Common myeloid progenitor, CD34-positive (primary cell): ENCODE results near the gene CSRP1.
A peak's percentile ranks its signal among the peaks of the same experiment; 100 is the strongest.
"Not testable (repeated sequence)": the region's sequence is repeated elsewhere in the genome, so short reads cannot be mapped to it uniquely, and the experiment has no call there.

Experiments used
- CTCF ChIA-PET: fragments of 350-600 bp; sonication (Branson Sonifier 250); formaldehyde crosslinking; loops from one replicate; lab custom pipeline; 2021; ENCODE audit warnings: antibody characterized with exemption; lab: Charles Lee
- POLR2A ChIA-PET: fragments of 350-600 bp; sonication (Branson Sonifier 250); formaldehyde crosslinking; loops from one replicate; lab custom pipeline; 2021; ENCODE audit warnings: antibody characterized with exemption; lab: Charles Lee
- DNase-seq, 3 donors: peaks; one replicate each; pipeline versions ENCODE4 v3.0.0 to v3.0.0-alpha.2; 2013
- H3K27ac ChIP-seq, 2 experiments: 1 replicate in 1 of 2; 2 replicates in 1 of 2; pipeline ENCODE4 v1.7.0; 2013; ENCODE audit warnings: inconsistent platforms in 2 of 2, low read length in 2 of 2, mild to moderate bottlenecking in 2 of 2, low read depth in 1 of 2, moderate library complexity in 1 of 2; ENCODE audit not compliant: severe bottlenecking in 2 of 2, insufficient read depth in 1 of 2, poor library complexity in 1 of 2
- H3K27me3 ChIP-seq, 5 experiments: replicated peaks in 2 of 5; 1 replicate in 3 of 5; 2 replicates in 2 of 5; pipeline versions ENCODE4 v1.6.1 to v1.7.0; 2013; ENCODE audit warnings: low read length in 4 of 5, mild to moderate bottlenecking in 2 of 5, moderate library complexity in 2 of 5, inconsistent platforms in 1 of 5; ENCODE audit not compliant: insufficient read depth in 5 of 5, control insufficient read depth in 4 of 5
- H3K36me3 ChIP-seq, 4 experiments: 1 replicate in 2 of 4; 2 replicates in 2 of 4; pipeline versions ENCODE4 v1.6.1 to v1.7.0; 2013; ENCODE audit warnings: low read length in 3 of 4, control low read depth in 1 of 4, mild to moderate bottlenecking in 1 of 4; ENCODE audit not compliant: control insufficient read depth in 4 of 4, insufficient read depth in 4 of 4
- H3K4me1 ChIP-seq, 4 experiments: 1 replicate in 3 of 4; 2 replicates in 1 of 4; pipeline versions ENCODE4 v1.6.1 to v1.7.1; 2013; ENCODE audit warnings: low read length in 3 of 4, mild to moderate bottlenecking in 3 of 4, control low read depth in 1 of 4, inconsistent platforms in 1 of 4, moderate library complexity in 1 of 4; ENCODE audit not compliant: control insufficient read depth in 4 of 4, insufficient read depth in 4 of 4; ENCODE audit errors: control extremely low read depth in 1 of 4
- H3K4me3 ChIP-seq, 7 experiments: 1 replicate in 4 of 7; 2 replicates in 3 of 7; pipeline versions ENCODE4 v1.5.1 to v1.7.0; 2013; ENCODE audit warnings: mild to moderate bottlenecking in 7 of 7, low read length in 6 of 7, moderate library complexity in 6 of 7, inconsistent platforms in 2 of 7, low read depth in 2 of 7, control low read depth in 1 of 7; ENCODE audit not compliant: insufficient read depth in 4 of 7, control insufficient read depth in 1 of 7; ENCODE audit errors: extremely low read depth in 1 of 7
- H3K9me3 ChIP-seq, 5 experiments: 1 replicate in 4 of 5; 2 replicates in 1 of 5; pipeline versions ENCODE4 v1.6.1 to v1.7.1; 2013; ENCODE audit warnings: low read length in 4 of 5, mild to moderate bottlenecking in 2 of 5, inconsistent platforms in 1 of 5, low read depth in 1 of 5, moderate library complexity in 1 of 5; ENCODE audit not compliant: control insufficient read depth in 4 of 5, insufficient read depth in 2 of 5; ENCODE audit errors: control extremely low read depth in 1 of 5
- WGBS: methylation state at CpG from one replicate; pipeline ENCODE4 v1.1.5; 2013; ENCODE audit not compliant: insufficient coverage; 5-methylcytosine and 5-hydroxymethylcytosine counted together

The CSRP1 gene

DNA sequence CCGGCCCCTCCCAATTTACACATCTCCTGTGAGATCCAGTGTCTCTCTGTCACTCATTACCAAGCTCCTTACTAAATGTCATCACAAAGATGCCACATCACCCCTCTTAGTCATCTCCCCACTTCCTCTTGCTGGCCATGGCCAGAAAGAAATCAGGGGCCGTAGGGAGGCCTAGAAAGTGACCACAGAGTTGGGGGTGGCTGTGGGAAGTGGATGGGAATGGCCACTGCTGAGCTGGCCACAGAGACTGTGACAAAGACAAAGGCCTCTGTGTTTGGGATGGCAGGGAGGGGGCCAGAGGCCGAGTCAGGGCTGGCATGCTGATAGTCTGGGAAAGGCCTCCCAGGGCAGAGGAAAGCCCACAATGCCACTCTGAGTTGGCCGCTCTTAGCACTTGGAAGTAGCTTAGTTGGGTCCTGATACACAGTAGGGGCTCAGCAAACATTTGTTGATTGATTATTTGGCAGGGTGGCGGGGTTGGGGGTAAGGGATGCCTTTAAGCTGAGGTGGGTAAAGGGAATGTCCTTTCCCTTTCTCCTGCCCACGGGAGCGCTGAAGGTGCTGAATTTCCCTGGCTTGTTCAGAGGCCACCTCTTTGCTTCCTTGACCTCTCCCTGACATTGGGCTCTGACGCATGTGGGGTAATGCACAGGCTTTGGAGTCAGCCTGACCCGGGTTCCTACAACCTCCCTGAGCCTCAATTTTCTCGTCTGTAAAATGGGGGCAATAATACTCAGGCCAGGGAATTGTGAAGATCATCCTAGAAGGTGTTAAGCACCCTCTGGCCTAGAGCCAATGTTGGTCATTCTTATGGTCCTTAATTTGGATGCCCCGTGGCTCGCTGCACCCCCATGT lies 45.2 kb upstream of the CSRP1 start:
- peaks cover 6 to 59% (median 52%) of the 10 kb centered on the region in 4 experiments for H3K4me1 ChIP-seq
- no peaks in the 10 kb centered on the region for H3K9me3 ChIP-seq
- CTCF ChIA-PET = interaction anchor here (0.8 to 13.4 kb wide), 7 partner anchors 9 to 277 kb away, joined by 3 to 147 read pairs (median 5); partner anchors contain the start of genes IPO9 and NAV1
- no peak overlapping the region for H3K27ac ChIP-seq
- peak in 2 of 3 donors; percentile 66 to 78 for DNase-seq
- H3K4me3 ChIP-seq = no peak overlapping the region
- no peaks in the 10 kb centered on the region for H3K36me3 ChIP-seq
- H3K27me3 ChIP-seq = no peaks in the 10 kb centered on the region
- POLR2A ChIA-PET = no interaction called here
- 95% methylated on average over 9 of the region's 12 CpGs for WGBS

DNA sequence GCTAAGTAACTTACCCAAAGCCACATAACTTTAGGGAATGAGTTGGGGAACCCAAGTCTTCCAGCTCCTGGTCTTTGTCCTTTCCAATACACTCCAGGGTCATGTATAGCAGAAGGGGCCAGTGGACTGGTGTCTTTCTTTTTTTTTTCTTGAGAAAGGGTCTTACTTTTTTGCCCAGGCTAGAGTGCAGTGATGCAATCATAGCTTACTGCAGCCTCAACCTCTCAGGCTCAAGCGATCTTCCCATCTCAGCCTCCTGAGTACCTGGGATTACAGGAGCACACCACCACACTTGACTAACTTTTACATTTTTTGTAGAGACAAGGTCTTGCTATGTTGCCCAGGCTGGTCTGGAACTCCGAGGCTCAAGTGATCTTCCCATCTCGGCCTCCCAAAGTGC lies 44.2 kb upstream of the CSRP1 start:
- peaks cover 6 to 55% (median 44%) of the 10 kb centered on the region in 4 experiments for H3K4me1 ChIP-seq
- no peaks in the 10 kb centered on the region for H3K27me3 ChIP-seq
- H3K36me3 ChIP-seq = no peaks in the 10 kb centered on the region
- H3K4me3 ChIP-seq = no peak overlapping the region
- ChIA-PET CTCF (interaction anchor here (0.8 to 13.4 kb wide), 9 partner anchors 8 to 278 kb away, joined by 3 to 147 read pairs (median 5); partner anchors contain the start of genes IPO9 and NAV1), POLR2A (interaction anchor here (0.7 kb wide), 1 partner anchor 11 kb away, joined by 3 read pairs; no protein-coding TSS in a partner anchor)
- H3K27ac ChIP-seq = no peak overlapping the region
- no peaks in the 10 kb centered on the region for H3K9me3 ChIP-seq
- no peak for DNase-seq
- 96% methylated on average over 3 of the region's 3 CpGs for WGBS

DNA sequence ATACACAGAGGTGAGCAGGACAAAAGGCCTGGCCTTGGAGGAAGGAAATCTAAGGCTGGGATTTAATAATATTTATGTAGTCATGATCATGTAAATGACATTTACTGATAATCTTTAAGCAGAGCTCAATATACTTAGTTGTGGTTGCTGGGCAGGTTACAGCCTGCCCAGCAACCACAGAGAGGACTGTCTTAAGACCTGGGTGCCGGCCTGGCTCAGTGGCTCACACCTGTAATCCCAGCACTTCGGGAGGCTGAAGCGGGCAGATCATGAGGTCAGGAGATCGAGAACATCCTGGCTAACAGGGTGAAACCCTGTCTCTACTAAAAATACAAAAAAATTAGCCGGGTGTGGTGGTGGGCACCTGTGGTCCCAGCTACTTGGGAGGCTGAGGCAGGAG lies 42.6 kb upstream of the CSRP1 start:
- H3K27me3 ChIP-seq, H3K36me3 ChIP-seq, H3K9me3 ChIP-seq, POLR2A ChIA-PET, DNase-seq, H3K4me3 ChIP-seq, H3K27ac ChIP-seq: not testable (repeated sequence)
- 100% methylated on average over 4 of the region's 5 CpGs for WGBS
- H3K4me1 ChIP-seq = peaks cover 3 to 47% (median 33%) of the 10 kb centered on the region in 4 experiments
- CTCF ChIA-PET = interaction anchor here (1.4 to 13.4 kb wide), 3 partner anchors 9 to 17 kb away, joined by 3 to 147 read pairs (median 20); partner anchors contain the start of gene NAV1

DNA sequence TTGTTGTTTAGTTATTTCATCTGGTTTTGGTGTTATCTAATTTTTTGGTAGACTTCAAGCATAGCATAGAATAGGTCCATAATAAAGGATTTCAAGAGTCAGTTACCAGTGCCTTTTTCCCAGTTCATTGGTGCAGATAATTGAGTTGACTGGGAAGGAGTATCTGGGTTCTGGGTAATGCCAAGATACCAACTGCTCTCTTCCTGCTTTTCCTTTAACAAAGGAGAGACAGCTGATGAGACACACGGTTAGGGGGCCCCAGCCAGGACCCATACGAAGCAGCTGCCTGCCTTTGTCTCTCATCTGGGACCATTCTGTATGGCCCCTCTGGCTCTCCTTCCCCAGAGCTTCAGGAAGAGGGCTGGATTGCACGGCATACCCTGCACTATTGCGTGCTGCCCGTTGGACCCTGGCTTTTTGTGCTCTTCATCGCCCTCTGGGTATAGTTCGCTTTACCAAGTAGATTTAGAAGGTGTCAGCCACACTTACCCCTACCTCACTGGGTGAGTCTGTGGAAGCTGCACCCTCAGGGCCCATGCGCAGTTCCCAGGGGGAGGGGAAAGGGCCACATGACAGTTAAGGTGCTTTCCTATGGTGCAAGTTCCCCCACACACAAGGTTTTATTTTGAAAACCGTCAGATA lies 39.0 kb upstream of the CSRP1 start:
- H3K4me3 ChIP-seq = peak overlapping the region in 2 of 7 experiments; percentile 52 to 69
- peak; percentile 58 to 80 (median 76) for DNase-seq
- no peaks in the 10 kb centered on the region for H3K27me3 ChIP-seq
- H3K4me1 ChIP-seq = peaks cover 0 to 15% (median 8%) of the 10 kb centered on the region in 4 experiments
- 12% methylated on average over 6 of the region's 9 CpGs for WGBS
- H3K36me3 ChIP-seq = no peaks in the 10 kb centered on the region
- H3K27ac ChIP-seq = no peak overlapping the region
- ChIA-PET CTCF (interaction anchor here (0.7 to 13.4 kb wide), 8 partner anchors 8 to 597 kb away, joined by 3 to 147 read pairs (median 4); partner anchors contain the start of gene NAV1), POLR2A (no interaction called here)
- no peaks in the 10 kb centered on the region for H3K9me3 ChIP-seq

DNA sequence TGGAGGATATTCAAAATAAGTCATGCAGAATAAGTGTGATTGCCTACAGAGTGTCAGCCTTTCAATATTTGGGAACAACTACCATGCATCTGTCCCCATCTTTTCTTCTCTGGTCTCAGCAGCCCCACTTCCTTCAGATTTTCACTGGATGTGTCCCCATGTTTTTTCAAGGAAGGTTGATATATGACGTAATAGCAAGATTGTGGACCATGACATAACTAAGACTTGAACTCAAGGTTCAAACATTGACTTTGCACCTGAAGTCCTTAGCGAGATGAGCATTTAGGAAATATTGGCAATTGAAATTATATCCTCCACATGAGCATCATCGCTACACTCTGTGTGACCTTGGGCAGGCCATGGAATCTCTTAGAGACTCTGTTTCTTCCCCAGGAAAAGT lies 37.8 kb upstream of the CSRP1 start:
- H3K4me3 ChIP-seq = no peak overlapping the region
- 100% methylated on average over 2 of the region's 3 CpGs for WGBS
- no peaks in the 10 kb centered on the region for H3K27me3 ChIP-seq
- no peaks in the 10 kb centered on the region for H3K36me3 ChIP-seq
- H3K27ac ChIP-seq = no peak overlapping the region
- peaks cover 0 to 28% (median 18%) of the 10 kb centered on the region in 4 experiments for H3K4me1 ChIP-seq
- no peaks in the 10 kb centered on the region for H3K9me3 ChIP-seq
- DNase-seq = no peak
- CTCF ChIA-PET = interaction anchor here (0.6 to 13.4 kb wide), 4 partner anchors 12 to 31 kb away, joined by 3 to 147 read pairs (median 9); partner anchors contain the start of gene NAV1
- POLR2A ChIA-PET = no interaction called here

DNA sequence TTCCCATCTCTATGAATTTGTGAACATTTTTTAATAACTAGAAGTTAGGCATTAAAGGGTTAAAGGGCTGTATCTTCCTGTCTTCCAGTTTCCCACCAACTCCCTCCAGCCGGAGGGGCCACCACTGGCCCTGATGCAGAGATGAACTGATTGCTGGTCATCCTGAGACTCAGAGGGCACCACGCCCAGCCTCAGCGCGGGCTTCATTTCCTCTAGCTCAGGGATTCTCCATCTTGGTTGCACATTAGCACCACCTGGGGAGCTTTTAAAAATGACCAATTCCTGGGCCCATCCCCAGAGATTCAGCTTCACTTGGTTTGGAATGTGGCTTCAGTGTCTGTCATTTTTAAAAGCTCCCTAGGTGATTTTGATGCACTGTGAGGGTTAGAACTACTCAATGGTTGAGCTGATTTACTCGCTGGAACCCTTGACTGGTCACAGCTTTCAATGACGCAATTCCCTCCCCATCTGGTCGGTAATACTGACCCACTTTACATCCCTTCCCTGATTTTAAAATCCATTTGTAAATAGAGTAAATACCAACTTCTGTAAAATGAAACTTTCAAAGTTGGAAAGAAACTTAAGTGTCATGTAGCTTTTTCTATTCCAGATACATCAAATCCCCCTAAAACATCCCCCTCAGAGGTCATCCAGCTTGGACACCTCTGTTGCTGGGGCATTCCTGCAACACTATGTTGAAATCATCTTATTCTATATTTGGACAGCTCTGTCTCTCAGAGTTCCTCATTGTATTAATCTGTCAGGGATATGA lies 37.1 kb upstream of the CSRP1 start:
- POLR2A ChIA-PET = no interaction called here
- CTCF ChIA-PET = interaction anchor here (0.6 to 13.4 kb wide), 4 partner anchors 11 to 30 kb away, joined by 3 to 147 read pairs (median 9); partner anchors contain the start of gene NAV1
- no peak for DNase-seq

More for the DNA sequence above, 37.1 kb upstream of the CSRP1 start:
- Histone ChIP-seq H3K4me1 (peaks cover 0 to 32% (median 22%) of the 10 kb centered on the region in 4 experiments), H3K4me3 (no peak overlapping the region), H3K9me3 (no peaks in the 10 kb centered on the region), H3K27me3 (peaks cover 0 to 1% (median 0%) of the 10 kb centered on the region in 5 experiments), H3K27ac (no peak overlapping the region), H3K36me3 (no peaks in the 10 kb centered on the region)
- 92% methylated on average over 4 of the region's 7 CpGs for WGBS
